Effector memory CD4-positive, alpha-beta T cell (primary cell): ENCODE measurements around the gene EML5.

Source experiments
- DNase-seq, 3 donors: peaks; one replicate each; pipeline ENCODE4 v3.0.0-alpha.2; 2020
- H3K27ac ChIP-seq: 2 replicates; pipeline ENCODE4 v1.7.0; 2013; ENCODE audit warnings: mild to moderate bottlenecking, low read length, moderate library complexity; ENCODE audit not compliant: insufficient read depth, poor library complexity, severe bottlenecking
- H3K27me3 ChIP-seq: replicated peaks from 2 replicates; pipeline ENCODE4 v1.7.0; 2013; ENCODE audit warnings: mild to moderate bottlenecking, low read length; ENCODE audit not compliant: insufficient read depth, control insufficient read depth, poor library complexity, severe bottlenecking
- H3K36me3 ChIP-seq: 2 replicates; pipeline ENCODE4 v1.7.0; 2013; ENCODE audit warnings: mild to moderate bottlenecking, low read length, moderate library complexity; ENCODE audit not compliant: control insufficient read depth, insufficient read depth
- H3K4me1 ChIP-seq: 2 replicates; pipeline ENCODE4 v1.7.0; 2013; ENCODE audit warnings: low read length, mild to moderate bottlenecking; ENCODE audit not compliant: control insufficient read depth, insufficient read depth, poor library complexity, severe bottlenecking
- H3K4me3 ChIP-seq: 2 replicates; pipeline ENCODE4 v1.7.0; 2013; ENCODE audit warnings: low read length, low read depth, mild to moderate bottlenecking; ENCODE audit not compliant: insufficient read depth, poor library complexity, severe bottlenecking
- H3K9me3 ChIP-seq: 2 replicates; pipeline ENCODE4 v1.7.0; 2013; ENCODE audit warnings: mild to moderate bottlenecking, low read length, moderate library complexity; ENCODE audit not compliant: control insufficient read depth

Gene EML5

DNA sequence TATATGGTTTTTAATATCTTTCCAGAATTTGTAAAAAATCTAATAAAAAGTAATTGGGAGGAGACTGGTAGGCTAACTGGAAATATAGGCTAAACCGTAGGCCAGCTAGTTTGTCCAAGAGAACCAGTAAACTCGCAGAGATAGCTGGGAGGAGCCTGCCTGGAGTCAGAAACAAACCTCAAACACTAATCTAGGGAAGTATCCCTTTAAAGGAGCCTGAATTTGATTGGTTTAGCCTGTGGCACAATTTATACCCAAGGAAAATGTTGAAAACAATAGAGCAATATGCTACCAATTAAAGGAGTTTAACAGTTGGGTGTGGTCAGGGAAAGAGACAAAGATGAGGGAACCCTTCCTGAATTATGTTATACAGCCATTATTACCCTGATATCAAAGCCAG lies 109.6 kb downstream of the EML5 start:
- Histone ChIP-seq H3K9me3 (no peaks in the 10 kb centered on the region), H3K4me3 (no peak overlapping the region), H3K27ac (no peak overlapping the region), H3K4me1 (no peaks in the 10 kb centered on the region), H3K36me3 (no peaks in the 10 kb centered on the region), H3K27me3 (no peaks in the 10 kb centered on the region)
- no peak for DNase-seq

GRCh38 chr14:88682495-88683114 lies 110.1 kb downstream of the EML5 start:
- Histone ChIP-seq H3K27ac (no peak overlapping the region), H3K4me1 (no peaks in the 10 kb centered on the region), H3K27me3 (no peaks in the 10 kb centered on the region), H3K4me3 (no peak overlapping the region), H3K9me3 (no peaks in the 10 kb centered on the region), H3K36me3 (no peaks in the 10 kb centered on the region)
- DNase-seq: no peak

- Histone ChIP-seq H3K9me3 (no peaks in the 10 kb centered on the region), H3K4me1 (no peaks in the 10 kb centered on the region)
- no peak for DNase-seq
Observed at GRCh38 chr14:88681755-88682494, 110.8 kb downstream of the EML5 start.

GRCh38 chr14:88669346-88669745 lies 123.4 kb downstream of the EML5 start:
- Histone ChIP-seq H3K4me3 (no peak overlapping the region), H3K27ac (no peak overlapping the region), H3K4me1 (no peaks in the 10 kb centered on the region), H3K36me3 (no peaks in the 10 kb centered on the region), H3K27me3 (no peaks in the 10 kb centered on the region), H3K9me3 (no peaks in the 10 kb centered on the region)
- DNase-seq: no peak

More at GRCh38 chr14:88681755-88682494, 110.8 kb downstream of the EML5 start:
- Histone ChIP-seq H3K27me3 (no peaks in the 10 kb centered on the region), H3K4me3 (no peak overlapping the region), H3K27ac (no peak overlapping the region), H3K36me3 (no peaks in the 10 kb centered on the region)

DNA sequence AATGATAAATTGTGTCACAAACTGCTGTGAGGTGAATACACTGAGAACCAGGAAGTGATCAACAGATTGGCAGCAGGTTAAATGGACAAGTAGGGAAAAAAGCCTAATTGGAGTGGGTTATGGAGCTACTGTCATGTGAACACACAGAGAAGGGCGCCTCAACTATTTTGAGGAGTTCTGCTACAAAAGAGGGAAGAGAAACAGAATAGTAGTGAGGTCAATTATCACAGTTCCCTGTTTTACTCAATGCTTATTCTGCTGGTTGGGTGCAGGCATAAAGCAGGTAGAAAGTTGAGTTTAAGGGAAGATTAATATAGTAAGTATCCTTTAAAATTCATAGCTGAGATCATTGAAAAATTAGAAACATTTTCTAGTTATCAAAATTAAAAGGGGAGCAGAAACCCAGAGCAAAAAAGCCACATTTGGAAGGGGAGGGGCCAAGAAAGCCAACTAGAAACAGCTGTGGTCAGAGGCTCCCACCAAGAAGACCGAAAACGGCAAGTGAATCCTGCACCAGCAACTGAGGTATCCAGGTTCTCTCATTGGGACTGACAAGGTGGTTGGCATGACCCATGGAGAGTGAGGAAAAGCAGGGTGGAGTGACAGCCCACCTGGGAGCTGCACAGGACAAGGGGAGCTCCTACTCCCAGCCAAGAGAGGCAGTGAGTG lies 124.2 kb downstream of the EML5 start:
- no peak for DNase-seq
- Histone ChIP-seq H3K27me3 (no peaks in the 10 kb centered on the region), H3K27ac (no peak overlapping the region), H3K36me3 (no peaks in the 10 kb centered on the region), H3K4me3 (no peak overlapping the region), H3K9me3 (no peaks in the 10 kb centered on the region), H3K4me1 (no peaks in the 10 kb centered on the region)

- Histone ChIP-seq H3K27ac (no peak overlapping the region), H3K4me1 (no peaks in the 10 kb centered on the region), H3K4me3 (no peak overlapping the region), H3K27me3 (no peaks in the 10 kb centered on the region), H3K36me3 (no peaks in the 10 kb centered on the region), H3K9me3 (no peaks in the 10 kb centered on the region)
- peak in 1 of 3 donors; percentile 7 for DNase-seq
Observed at GRCh38 chr14:88667555-88668273, 125.0 kb downstream of the EML5 start.

- no peaks in the 10 kb centered on the region for H3K9me3 ChIP-seq
Observed at GRCh38 chr14:88660056-88660455, 132.7 kb downstream of the EML5 start.

DNA sequence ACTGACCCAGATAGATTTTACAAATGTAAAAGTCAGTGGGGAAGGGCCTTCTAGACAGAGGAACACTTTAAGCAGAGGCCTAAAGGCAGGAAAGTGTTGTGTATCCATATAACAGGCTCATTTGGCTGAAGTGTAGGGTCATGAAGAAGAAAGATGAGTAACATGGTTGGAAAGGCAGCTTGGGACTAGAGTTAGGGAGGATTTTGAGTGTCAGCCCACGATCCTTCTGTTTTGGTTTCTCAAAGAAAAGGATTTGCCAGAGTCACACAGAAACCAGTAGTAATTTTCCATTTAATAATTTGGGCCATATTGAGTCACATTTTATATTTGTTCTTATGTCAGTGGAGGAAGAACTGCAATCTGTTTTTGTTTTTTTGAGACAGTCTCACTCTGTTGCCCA lies 153.5 kb downstream of the EML5 start:
- DNase-seq: no peak
- H3K4me3 ChIP-seq: no peak overlapping the region

More at GRCh38 chr14:88660056-88660455, 132.7 kb downstream of the EML5 start:
- DNase-seq: no peak
- Histone ChIP-seq H3K36me3 (peaks cover 3% of the 10 kb centered on the region), H3K4me1 (no peaks in the 10 kb centered on the region), H3K4me3 (no peak overlapping the region), H3K27me3 (no peaks in the 10 kb centered on the region), H3K27ac (no peak overlapping the region)

DNA sequence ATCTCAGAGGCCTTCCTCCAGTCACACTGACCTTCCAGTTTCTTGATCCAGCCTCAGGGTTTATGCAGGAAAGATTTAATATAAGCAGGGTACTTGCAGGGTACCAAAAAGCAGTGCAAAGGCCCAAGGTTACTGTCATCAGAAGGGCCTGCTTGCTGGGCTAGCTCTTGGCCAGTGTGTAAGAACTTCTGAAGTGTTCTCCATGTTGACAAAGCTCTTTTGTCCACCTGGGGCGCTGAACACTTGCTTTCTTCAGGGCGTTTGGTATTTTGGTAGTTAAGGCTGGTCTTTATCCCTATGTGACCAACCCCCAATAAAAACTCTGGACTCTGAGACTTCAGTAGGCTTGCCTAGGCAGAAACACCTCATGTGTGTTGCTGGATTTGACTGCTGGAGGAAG lies 160.2 kb downstream of the EML5 start:
- H3K4me1 ChIP-seq: no peaks in the 10 kb centered on the region
- no peaks in the 10 kb centered on the region for H3K27me3 ChIP-seq
- H3K27ac ChIP-seq: no peak overlapping the region
- no peak overlapping the region for H3K4me3 ChIP-seq
- no peak for DNase-seq
- no peaks in the 10 kb centered on the region for H3K9me3 ChIP-seq
- H3K36me3 ChIP-seq: no peaks in the 10 kb centered on the region

More for the DNA sequence above, 153.5 kb downstream of the EML5 start:
- Histone ChIP-seq H3K27ac (no peak overlapping the region), H3K4me1 (no peaks in the 10 kb centered on the region), H3K9me3 (no peaks in the 10 kb centered on the region), H3K27me3 (no peaks in the 10 kb centered on the region), H3K36me3 (no peaks in the 10 kb centered on the region)
